Measurements from ENCODE around the gene PXMP4. TPM values are rescaled to one million over a fixed set of nuclear protein-coding genes. Genes with fewer than 3 reads are reported as not detected.
"Not testable (repeated sequence)": the region's sequence is repeated elsewhere in the genome, so short reads cannot be mapped to it uniquely, and the experiment has no call there.

Gene PXMP4
- total RNA-seq, 1 experiment from 2014 or later: 3.3 TPM

DNA sequence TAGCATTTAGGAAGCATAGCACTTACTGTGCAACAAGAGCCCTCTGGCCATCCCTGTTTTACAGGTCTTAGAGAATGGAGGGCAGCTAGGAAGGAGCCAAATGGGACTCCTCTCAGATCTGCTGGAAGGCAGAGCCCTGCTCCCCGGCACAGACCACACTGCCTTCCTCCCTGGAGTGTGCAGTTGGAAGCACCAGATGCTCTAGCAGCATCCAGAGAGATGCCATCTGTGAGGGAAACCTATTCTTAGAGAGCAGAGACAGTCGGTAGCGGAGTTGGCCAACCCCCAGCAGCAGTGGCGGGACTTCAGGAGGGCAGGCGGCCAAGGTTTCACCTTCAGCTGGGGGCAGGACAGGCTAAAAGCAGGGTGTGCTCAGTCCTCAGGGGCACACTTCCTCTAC, 17.2 kb downstream of the PXMP4 start:
- ATAC-seq: no peak
- Mint-ChIP-seq H3K4me1 (no peaks in the 10 kb centered on the region), H3K27me3 (ENCODE audit: low read depth) (peaks cover 9% of the 10 kb centered on the region), H3K36me3 (peaks cover 18% of the 10 kb centered on the region), H3K4me3 (no peak overlapping the region), H3K27ac (no peak overlapping the region), H3K9me3 (peaks cover 25% of the 10 kb centered on the region)
- no peak for DNase-seq (ENCODE audit: low spot score)
- POLR2A ChIA-PET: no interaction called here
- CTCF ChIA-PET: no interaction called here
- no peak for TF ChIP-seq JAZF1 (CRISPR knock-in tag; IDR thresholded peaks at IDR 0.05)
- TF ChIP-seq ESRRA (CRISPR knock-in tag; IDR thresholded peaks at IDR 0.05; ENCODE audit: borderline replicate concordance): no peak
- TF ChIP-seq ZNF416 (CRISPR knock-in tag; IDR thresholded peaks at IDR 0.05): no peak
- TF ChIP-seq GRHL2 (CRISPR knock-in tag; IDR thresholded peaks at IDR 0.05; ENCODE audit: insufficient replicate concordance, severe bottlenecking): no peak
- TF ChIP-seq NFATC4 (CRISPR knock-in tag; IDR thresholded peaks at IDR 0.05): no peak
- no peak for TF ChIP-seq ETV6 (CRISPR knock-in tag; IDR thresholded peaks at IDR 0.05)
- no peak for TF ChIP-seq KAT7 (CRISPR knock-in tag; IDR thresholded peaks at IDR 0.05; ENCODE audit: borderline replicate concordance)

- Mint-ChIP-seq H3K4me3 (no peak overlapping the region), H3K27ac (no peak overlapping the region), H3K27me3 (ENCODE audit: low read depth) (peaks cover 9% of the 10 kb centered on the region), H3K36me3 (peaks cover 23% of the 10 kb centered on the region), H3K9me3 (peaks cover 31% of the 10 kb centered on the region), H3K4me1 (no peaks in the 10 kb centered on the region)
- ChIA-PET POLR2A (no interaction called here), CTCF (no interaction called here)
- TF ChIP-seq, protein P1, sequence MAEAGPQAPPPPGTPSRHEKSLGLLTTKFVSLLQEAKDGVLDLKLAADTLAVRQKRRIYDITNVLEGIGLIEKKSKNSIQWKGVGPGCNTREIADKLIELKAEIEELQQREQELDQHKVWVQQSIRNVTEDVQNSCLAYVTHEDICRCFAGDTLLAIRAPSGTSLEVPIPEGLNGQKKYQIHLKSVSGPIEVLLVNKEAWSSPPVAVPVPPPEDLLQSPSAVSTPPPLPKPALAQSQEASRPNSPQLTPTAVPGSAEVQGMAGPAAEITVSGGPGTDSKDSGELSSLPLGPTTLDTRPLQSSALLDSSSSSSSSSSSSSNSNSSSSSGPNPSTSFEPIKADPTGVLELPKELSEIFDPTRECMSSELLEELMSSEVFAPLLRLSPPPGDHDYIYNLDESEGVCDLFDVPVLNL (CRISPR knock-in tag; IDR thresholded peaks at IDR 0.05; ENCODE audit: borderline replicate concordance, low read depth): no peak
- TF ChIP-seq, protein P2, sequence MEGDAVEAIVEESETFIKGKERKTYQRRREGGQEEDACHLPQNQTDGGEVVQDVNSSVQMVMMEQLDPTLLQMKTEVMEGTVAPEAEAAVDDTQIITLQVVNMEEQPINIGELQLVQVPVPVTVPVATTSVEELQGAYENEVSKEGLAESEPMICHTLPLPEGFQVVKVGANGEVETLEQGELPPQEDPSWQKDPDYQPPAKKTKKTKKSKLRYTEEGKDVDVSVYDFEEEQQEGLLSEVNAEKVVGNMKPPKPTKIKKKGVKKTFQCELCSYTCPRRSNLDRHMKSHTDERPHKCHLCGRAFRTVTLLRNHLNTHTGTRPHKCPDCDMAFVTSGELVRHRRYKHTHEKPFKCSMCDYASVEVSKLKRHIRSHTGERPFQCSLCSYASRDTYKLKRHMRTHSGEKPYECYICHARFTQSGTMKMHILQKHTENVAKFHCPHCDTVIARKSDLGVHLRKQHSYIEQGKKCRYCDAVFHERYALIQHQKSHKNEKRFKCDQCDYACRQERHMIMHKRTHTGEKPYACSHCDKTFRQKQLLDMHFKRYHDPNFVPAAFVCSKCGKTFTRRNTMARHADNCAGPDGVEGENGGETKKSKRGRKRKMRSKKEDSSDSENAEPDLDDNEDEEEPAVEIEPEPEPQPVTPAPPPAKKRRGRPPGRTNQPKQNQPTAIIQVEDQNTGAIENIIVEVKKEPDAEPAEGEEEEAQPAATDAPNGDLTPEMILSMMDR (IDR thresholded peaks at IDR 0.05): no peak
- TF ChIP-seq GABPB1 (CRISPR knock-in tag; IDR thresholded peaks at IDR 0.05): peak; percentile 39; the same call in 1 of the 2 replicates
- TF ChIP-seq, protein P3, sequence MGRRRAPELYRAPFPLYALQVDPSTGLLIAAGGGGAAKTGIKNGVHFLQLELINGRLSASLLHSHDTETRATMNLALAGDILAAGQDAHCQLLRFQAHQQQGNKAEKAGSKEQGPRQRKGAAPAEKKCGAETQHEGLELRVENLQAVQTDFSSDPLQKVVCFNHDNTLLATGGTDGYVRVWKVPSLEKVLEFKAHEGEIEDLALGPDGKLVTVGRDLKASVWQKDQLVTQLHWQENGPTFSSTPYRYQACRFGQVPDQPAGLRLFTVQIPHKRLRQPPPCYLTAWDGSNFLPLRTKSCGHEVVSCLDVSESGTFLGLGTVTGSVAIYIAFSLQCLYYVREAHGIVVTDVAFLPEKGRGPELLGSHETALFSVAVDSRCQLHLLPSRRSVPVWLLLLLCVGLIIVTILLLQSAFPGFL (CRISPR knock-in tag; IDR thresholded peaks at IDR 0.05; ENCODE audit: borderline replicate concordance): peak; percentile 55; the same call in 1 of the 2 replicates
- TF ChIP-seq GRHL2 (CRISPR knock-in tag; IDR thresholded peaks at IDR 0.05; ENCODE audit: insufficient replicate concordance, severe bottlenecking): no peak
- TF ChIP-seq E2F1 (CRISPR knock-in tag; IDR thresholded peaks at IDR 0.05): no peak
- TF ChIP-seq MXD4 (CRISPR knock-in tag; IDR thresholded peaks at IDR 0.05; ENCODE audit: borderline replicate concordance): no peak
- TF ChIP-seq JUN (CRISPR knock-in tag; IDR thresholded peaks at IDR 0.05): no peak
- ATAC-seq (no peak), DNase-seq (ENCODE audit: low spot score) (no peak)
Observed at GRCh38 chr20:33701629-33702450, 18.3 kb downstream of the PXMP4 start.

GRCh38 chr20:33700696-33701441, 19.2 kb downstream of the PXMP4 start:
- DNase-seq (ENCODE audit: low spot score); H3K4me3 Mint-ChIP-seq; CTCF ChIA-PET; ATAC-seq; H3K27me3 Mint-ChIP-seq (ENCODE audit: low read depth); H3K4me1 Mint-ChIP-seq; POLR2A ChIA-PET; H3K27ac Mint-ChIP-seq: not testable (repeated sequence)
- Mint-ChIP-seq H3K36me3 (peaks cover 23% of the 10 kb centered on the region), H3K9me3 (peaks cover 31% of the 10 kb centered on the region)

DNA sequence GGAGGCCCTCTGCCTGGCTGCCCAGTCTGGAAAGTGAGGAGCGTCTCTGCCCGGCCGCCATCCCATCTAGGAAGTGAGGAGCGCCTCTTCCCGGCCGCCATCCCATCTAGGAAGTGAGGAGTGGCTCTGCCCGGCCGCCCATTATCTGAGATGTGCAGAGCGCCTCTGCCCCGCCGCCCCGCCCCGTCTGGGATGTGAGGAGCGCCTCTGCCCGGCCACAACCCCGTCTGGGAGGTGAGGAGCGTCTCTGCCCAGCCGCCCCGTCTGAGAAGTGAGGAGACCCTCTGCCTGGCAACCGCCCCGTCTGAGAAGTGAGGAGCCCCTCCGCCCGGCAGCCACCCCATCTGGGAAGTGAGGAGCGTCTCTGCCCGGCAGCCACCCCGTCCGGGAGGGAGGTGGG, 21.1 kb downstream of the PXMP4 start:
- H3K27ac Mint-ChIP-seq; ATAC-seq; CTCF ChIA-PET; DNase-seq (ENCODE audit: low spot score); H3K4me1 Mint-ChIP-seq; H3K4me3 Mint-ChIP-seq; POLR2A ChIA-PET; H3K27me3 Mint-ChIP-seq (ENCODE audit: low read depth): not testable (repeated sequence)
- Mint-ChIP-seq H3K36me3 (peaks cover 23% of the 10 kb centered on the region), H3K9me3 (peaks cover 24% of the 10 kb centered on the region)

All from WTC11 (cell line).